GM18517 (cell line): ENCODE results near the gene CSNK1A1.
A peak's percentile ranks its signal among the peaks of the same experiment; 100 is the strongest.
"Not testable (repeated sequence)": the region's sequence is repeated elsewhere in the genome, so short reads cannot be mapped to it uniquely, and the experiment has no call there.

Experiments
- ATAC-seq: cut with Tn5 transposase; IDR thresholded peaks from one replicate; pipeline ENCODE4 v1.9.1; 2021; ENCODE audit warnings: mild to moderate bottlenecking, moderate library complexity; ENCODE audit not compliant: unreplicated experiment

Gene CSNK1A1

DNA sequence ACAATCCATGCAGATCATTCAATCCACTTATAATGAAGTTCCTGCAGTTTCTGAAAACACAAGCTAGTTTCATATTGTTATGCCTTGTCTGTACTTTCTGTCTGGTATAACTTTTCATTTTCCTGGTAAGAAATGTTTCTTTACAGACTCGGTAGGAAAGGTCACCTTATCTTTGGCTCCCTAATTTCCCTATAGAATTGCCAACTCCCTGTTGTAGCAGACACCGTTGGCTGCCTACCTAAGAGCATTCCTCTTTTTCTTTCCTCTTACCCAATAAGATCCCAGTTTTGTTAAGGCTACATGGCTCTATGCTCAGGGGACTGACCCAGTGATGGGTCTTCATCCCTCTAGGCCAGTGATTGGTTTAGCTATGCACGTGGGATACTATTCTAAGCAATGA, 23.9 kb upstream of the CSNK1A1 start:
- ATAC-seq = no peak

DNA sequence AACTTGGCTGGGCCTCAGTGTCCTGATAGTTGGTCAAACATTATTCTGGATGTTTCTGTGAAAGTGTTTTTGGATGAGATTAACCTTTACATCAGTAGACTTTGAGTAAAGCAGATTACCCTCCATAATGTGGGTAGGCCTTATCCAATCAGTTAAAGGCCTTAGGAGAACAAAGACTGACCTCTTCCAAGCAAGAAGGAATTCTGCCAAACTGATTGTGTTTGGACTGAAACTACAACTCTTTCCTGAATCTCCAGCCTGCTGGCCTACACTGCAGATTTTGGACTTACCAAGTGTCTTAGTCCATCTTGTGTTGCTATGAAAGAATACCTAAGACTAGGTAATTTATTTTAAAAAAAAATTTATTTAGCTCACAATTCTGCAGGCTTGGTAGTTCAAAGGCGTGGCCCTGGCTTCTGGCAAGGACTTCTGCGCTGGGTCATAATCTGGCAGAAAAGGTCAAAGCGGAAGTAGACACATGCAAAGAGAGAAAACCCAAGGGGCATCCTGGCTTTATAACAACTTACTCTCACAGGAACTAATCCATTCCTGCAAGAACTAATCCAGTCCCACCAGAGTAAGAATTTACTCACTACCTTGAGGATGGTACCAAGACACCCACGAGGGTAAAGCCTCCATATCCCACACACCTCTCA, 21.5 kb upstream of the CSNK1A1 start:
- no peak for ATAC-seq

DNA sequence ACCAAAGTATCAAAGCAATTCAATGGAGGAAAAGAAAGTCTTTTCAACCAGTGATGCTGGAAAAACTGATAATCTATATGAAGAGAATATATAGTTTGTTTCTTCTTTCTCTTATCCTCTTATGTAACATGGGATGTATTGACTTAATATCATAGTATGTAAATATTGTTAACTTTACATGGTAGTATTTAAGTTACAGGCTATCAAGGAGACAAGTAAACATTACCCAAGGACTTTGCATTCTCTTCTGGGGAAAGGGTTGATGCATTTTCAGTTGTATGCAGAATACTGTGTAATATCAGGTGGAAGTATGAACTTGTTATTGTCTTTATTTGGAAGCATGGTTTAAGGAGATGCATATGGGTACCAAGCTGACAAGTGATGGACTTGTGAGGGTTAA, 20.9 kb upstream of the CSNK1A1 start:
- no peak for ATAC-seq

DNA sequence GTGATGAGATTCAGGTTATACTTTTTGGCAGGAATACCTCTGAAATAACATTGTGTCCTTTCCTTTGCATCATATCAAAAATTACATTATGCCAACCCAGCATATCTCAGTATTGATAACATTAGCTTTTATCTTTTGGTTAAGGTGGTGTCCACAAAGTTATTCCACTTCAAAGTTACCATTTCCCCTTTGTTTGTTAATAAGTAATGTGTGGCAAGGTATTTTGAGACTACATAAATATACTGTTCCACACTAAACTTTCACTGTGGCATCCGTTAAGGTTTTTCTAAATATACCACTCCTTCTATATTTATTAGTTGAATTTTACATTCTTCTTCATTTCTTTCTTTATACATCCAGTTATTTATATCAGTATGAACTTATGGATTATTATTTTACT, 16.0 kb upstream of the CSNK1A1 start:
- ATAC-seq = no peak

DNA sequence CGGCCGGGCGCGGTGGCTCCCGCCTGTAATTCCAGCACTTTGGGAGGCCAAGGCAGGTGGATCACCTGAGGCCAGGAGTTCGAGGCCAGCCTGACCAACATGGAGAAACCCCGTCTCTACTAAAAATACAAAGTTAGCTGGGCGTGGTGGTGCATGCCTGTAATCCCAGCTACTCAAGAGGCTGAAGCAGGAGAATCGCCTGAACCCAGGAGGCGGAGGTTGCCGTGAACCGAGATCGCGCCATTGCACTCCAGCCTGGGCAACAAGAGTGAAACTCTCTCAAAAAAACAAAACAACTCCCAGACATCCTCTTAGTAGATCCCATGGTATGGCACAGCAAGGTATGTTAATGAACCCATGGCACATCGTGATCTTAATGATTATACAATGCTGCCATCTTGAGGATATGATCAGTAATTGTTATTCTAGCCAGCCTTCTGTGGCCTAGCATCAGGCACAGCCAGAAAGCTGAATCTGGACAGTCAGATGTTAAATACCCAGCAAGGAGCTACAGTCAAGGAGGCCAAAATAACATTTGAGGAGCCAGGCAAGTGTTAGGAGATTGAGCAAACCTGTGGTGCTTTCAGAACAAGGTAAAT, 13.4 kb upstream of the CSNK1A1 start:
- peak; percentile 88 for ATAC-seq

DNA sequence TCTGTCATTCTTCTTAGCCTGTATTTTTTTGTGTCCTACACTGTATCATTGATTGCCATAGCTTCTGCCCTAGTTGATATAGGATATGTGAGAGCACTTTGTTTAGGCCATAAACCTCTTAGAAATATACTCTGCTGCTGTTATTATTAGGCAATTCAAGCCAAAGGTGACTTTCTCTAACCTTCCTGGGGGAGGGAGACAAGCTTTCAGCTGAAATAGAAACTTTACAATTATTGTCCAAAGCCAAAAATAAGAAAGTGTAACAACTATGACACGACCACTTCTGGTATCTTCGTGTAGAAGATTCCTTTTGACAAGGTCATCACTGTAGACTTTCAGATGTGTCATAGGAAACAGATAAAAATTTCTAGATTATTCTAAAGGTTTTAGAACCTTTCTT, 12.2 kb upstream of the CSNK1A1 start:
- ATAC-seq = no peak

DNA sequence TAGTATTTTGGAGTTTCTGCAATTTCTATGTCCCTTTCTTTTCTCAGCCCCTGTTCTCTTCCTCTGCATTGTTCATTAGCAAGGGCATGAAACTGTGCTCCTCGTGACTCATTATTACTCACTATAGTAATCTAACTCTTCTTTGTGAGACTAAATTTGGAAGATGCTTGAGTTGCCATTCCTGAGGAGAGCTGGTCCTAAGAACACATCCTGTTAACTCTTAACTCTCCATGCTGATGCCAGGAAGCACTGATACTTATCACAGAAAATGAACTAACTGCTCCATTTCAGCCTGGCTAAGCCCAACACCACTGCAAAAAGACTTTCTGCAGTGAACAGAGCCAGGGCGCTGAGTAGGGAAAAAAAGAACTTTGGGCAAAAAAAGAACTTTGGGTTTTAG, 10.6 kb upstream of the CSNK1A1 start:
- ATAC-seq = no peak

DNA sequence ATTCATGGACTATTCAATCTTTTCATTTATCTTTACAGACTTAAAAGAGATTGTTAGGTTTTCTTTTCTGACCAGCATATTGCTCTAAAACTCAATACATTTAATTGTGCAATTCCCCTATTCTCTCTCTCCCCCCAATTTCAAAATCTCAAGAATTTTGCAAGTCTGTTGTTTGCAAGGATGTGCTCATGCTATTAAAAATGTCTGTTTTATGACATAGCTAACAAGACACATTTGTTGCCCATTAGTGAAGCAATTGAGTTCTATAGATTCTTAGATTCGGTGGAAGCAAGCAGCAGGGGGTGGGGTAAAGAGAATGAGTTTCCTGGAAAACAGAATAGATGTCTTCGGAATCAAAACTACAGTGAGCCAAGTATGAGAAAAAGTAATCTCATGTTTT, 8.5 kb upstream of the CSNK1A1 start:
- no peak for ATAC-seq

DNA sequence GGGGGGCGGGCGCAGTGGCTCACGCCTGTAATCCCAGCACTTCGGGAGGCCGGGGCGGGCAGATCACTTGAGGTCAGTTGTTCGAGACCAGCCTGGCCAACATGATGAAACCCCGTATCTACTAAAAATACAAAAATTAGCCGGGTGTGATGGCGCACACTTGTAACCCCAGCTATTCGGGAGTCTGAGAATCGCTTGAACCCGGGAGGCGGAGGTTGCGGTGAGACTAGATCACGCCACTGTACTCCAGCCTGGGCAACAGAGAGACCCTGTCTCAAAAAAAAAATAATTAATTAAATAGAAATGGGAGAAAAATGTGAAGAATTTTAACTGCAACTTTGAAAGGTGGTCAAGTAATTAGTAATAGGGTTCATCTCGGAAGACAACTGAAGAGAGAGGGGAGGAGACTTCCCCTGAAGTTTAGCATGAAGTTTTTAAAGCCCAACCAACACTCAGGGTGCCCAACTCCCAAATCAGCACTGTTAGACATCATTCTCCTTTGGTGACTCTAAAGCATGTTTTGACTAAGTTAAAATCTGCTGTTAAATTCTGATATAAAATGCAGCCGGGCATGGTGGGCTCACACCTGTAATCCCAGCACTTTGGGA, 1.4 kb upstream of the CSNK1A1 start:
- no peak for ATAC-seq

DNA sequence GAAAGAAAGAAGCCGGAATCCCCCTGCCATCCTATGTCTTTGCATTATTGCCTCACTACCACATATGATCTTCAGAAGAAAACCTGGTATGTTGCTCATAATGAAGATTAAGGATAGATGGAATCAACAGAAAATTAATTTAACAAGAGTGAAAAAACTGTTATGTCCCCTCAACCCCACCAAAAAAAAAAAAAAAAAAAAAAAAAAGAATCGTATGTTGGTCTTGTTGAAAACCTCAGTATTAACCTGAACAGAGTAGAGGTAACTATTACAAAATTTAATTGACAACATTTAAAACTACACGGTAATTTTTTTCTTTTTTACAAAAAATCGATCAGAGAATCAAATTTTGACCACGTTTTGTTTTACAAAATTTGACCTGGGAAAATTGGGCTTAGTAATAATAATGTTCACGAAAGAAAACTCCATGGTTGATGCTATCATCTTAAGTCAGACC, 827 bp upstream of the CSNK1A1 start:
- ATAC-seq = no peak

DNA sequence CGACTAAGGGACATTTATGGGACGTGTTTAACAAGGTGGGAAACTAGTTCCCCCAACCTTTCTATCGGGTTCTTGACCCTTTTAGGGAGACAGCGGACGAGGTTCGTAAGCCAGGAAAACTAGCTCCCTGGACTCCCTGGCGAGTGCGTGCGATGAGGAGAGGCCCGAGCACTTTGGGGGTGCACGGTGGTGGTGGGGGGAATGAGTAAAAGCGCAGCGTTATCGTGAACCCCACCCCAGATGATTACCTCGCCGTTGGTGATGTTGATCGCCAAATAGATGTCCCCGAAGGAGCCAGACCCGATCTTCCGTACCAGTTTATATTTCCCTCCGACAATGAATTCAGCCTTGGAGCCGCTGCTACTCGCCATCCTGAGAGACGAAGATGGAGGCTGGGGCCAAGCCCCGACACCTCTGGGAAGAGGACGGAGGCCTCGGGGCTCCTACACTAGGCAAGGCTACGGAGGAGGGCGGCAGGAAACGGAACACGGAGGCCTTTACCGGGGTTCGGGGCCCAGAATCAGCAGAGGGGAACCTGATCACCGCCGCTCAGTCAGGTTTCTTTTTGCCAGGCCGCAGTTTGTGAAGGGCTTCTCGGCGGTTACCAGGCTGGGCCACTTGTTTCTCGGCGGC, 529 bp downstream of the CSNK1A1 start:
- no peak for ATAC-seq

DNA sequence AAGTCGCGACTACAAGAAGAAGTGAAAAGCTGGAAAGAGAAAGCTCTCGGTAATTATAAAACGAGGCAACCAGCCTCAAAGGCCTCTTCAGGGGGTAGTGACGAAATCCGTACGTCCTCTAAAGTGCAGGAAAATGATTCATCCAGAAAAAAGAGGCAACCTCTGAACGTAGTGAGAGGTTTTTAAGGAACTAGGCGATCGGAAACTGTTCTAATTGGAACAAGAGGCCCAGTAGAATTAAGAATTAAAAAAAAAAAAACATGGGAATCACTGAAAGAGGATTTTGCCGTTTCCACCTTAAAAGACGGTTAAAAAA, 1.0 kb downstream of the CSNK1A1 start:
- no peak for ATAC-seq

DNA sequence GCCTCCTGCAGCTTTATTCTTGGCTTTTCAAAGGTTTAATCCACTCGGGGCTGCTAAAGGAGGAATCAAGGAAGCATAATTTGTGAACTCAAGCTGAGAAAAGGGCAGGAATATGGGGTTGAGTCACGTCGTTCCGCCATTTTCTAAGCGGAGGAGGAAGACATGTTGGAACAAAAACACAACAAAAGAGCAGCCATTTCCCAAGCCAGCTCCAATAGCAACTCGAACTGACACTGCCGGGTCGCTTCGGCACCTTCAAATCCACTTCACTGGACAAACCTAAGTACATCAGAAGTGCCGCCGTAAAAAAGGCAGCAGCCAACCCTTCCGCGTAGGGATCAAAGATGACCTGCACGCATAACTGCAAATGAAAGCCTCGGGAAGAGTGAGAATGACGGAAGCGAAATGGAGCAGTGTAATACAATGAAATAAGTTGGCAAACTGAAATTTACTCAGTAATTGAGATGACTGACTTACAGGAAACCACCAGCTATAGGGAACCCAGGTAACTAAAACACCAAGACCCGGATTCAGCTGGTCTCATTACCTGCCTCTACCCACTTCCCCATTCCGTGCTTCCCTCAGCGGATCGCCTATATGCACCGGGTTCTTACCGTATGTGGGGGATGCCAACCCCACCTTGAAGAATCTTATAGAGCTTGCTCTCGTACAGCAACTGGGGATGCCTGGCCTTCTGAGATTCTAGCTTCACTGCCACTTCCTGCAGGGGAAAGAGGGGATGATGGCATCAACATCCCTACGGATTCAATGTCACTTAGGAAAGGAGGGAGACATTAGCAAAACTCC, 1.6 kb downstream of the CSNK1A1 start:
- ATAC-seq = peak; percentile 33

DNA sequence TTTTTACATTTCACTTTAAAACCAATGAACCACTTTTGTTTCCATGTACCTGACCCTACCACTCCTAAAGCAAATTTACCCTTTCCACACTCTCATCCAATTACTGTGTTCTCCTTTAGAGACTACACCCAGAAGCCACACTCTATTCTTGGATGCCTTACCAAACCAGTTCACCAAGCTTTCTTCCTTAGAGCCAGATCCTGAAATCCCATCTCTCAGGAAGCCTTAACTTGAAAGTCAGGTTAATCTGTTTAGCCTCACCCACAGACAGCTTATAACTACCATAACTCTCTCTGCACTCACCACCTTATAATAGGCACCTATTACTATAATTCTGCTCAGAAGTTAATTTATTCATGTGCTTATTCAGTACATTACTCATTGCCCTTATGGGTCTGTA, 4.3 kb downstream of the CSNK1A1 start:
- ATAC-seq = no peak

DNA sequence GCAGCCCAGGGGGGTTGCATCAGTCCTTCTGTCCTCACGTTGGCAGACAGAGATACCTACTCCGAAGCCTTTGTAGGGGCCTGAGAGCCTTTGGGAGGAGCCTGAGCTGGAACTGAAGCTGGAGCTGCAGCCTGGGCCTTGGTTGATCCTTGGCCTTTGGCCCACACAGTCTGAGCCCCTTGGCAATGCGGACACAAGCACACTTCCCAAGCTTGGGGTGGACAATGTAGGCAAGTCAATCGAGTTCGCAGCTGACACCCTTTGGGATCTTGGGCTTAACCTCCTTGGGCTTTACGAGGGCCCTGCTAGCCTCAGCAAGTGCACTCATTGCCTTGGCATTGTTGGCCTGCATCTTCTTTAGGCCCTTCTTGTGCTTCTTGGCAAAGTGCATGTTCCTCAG, 5.9 kb downstream of the CSNK1A1 start:
- ATAC-seq = no peak

DNA sequence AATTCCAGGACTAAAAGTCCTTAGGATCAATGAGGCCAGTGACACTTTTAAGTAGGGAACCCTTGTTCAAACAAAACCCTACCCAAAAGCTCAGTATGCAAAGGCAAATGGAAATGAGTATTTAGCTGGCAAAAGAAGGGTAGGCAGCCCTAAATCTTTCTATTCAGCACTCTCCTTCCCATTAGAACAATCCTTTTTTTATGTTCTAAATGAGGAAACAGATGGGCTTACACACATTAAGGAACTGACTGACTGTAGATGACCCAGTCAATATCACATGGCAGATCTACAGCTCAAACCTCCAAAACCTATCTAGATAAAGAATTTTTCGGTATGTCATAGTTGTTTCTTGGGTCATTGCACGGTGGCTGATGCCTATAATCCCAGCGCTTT, 7.2 kb downstream of the CSNK1A1 start:
- ATAC-seq = no peak

DNA sequence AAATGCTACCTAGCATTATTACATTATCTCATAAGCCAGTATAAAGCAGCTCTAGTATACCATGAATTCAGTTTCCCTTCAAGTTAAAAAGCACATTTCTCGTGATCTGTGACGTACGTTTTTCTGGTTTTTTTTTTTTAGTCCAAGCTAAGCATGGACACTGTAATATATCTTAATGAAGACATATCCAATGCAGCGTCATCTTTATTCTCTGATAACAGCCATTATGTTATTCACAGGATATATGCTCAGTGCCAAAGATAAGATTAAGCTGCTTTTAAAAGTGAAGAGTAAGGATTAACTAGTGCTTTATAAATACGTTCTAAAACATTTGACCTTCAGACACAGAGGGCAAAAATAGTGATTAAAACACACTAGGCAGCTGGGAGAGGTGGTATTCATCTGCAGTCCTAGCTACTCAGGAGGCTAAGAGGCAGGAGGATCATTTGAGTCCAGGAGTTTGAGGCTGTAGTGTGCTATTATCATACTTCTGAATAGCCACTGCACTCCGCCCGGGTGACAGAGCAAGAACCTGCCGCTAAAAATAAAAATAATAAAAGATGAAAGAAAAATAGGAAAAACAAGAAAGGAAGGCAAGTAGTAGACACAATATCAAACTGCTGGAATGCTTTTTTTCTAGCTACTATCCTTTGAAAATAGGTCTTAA, 7.7 kb downstream of the CSNK1A1 start:
- no peak for ATAC-seq

DNA sequence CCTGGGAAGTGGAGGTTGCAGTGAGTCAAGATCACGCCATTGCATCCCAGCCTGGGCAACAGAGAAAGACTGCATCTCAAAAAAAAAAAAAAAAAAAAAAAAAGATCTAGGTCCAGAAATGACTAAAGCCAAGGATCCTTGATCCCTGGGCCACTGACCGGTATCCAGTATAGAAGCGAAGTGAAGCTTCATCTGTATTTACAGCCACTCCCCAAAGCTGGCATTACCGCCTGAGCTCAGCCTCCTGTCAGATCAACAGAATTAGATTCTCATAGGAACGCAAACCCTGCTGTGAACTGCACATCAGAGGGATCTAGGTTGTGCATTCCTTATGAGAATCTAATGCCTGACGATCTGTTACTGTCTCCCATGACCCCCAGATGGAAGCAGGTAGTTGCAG, 9.3 kb downstream of the CSNK1A1 start:
- ATAC-seq = no peak

DNA sequence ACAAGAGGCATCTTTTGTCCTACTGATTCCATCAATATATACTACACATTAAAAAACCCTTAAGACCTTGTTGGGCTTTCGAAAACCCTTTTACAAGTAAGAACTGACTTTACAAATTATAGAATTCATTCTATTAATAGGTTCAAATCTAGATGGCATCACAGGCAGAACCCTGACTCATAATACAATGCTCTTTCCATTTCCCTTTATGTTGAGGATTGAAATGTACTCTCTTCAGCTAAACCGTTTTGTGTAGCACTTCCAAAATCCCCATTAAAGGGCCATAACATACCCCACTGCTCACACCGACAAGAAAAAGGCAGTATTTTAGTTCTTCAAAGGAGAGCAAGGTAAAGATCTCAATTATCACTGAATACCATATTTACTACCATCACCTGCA, 11.2 kb downstream of the CSNK1A1 start:
- no peak for ATAC-seq

DNA sequence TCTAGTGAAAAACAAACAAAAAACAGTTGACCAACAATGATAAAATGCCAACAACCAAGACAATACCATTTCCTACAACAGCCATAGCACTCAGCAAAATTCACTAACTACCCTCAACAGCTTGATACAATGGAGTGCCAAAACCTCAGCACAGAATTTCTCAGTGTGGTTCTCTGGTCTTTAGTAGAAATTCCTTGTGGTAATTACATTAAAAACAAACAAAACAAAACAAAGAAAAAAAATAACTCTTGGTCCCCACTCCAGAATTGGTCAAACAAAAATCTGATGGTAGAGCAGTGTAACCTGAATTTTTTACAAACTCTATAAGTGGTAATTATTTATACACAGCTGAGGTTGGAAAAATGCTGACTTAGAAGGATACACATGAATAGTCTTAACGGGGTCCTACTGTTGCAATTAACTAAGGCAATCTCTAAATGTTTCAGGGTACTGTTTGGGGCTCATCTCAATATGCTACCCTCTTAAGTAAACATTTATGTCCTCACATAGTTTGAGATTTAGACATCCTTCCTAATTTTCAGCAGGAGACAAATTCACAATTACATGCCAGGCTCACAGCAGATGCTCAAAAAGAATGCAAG, 13.8 kb downstream of the CSNK1A1 start:
- ATAC-seq = no peak

DNA sequence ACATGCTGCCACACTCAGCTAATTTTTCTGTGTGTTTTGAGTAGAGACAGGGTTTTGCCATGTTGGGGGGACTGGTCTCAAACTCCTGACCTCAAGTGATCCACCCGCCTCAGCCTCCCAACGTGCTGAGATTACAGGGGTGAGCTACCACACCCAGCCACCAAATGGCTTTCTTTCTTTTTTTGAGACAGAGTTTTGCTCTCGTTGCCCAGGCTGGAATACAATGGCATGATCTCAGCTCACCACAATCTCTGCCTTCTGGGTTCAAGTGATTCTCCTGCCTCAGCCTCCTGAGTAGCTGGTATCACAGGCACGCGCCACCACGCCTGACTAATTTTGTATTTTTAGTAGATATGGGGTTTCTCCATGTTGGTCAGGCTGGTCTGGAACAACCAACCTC, 15.5 kb downstream of the CSNK1A1 start:
- ATAC-seq = not testable (repeated sequence)
